ENCODE results near the gene DDX52.
"Not testable (repeated sequence)": the region's sequence is repeated elsewhere in the genome, so short reads cannot be mapped to it uniquely, and the experiment has no call there.

The DDX52 gene, protein sequence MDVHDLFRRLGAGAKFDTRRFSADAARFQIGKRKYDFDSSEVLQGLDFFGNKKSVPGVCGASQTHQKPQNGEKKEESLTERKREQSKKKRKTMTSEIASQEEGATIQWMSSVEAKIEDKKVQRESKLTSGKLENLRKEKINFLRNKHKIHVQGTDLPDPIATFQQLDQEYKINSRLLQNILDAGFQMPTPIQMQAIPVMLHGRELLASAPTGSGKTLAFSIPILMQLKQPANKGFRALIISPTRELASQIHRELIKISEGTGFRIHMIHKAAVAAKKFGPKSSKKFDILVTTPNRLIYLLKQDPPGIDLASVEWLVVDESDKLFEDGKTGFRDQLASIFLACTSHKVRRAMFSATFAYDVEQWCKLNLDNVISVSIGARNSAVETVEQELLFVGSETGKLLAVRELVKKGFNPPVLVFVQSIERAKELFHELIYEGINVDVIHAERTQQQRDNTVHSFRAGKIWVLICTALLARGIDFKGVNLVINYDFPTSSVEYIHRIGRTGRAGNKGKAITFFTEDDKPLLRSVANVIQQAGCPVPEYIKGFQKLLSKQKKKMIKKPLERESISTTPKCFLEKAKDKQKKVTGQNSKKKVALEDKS

DNA sequence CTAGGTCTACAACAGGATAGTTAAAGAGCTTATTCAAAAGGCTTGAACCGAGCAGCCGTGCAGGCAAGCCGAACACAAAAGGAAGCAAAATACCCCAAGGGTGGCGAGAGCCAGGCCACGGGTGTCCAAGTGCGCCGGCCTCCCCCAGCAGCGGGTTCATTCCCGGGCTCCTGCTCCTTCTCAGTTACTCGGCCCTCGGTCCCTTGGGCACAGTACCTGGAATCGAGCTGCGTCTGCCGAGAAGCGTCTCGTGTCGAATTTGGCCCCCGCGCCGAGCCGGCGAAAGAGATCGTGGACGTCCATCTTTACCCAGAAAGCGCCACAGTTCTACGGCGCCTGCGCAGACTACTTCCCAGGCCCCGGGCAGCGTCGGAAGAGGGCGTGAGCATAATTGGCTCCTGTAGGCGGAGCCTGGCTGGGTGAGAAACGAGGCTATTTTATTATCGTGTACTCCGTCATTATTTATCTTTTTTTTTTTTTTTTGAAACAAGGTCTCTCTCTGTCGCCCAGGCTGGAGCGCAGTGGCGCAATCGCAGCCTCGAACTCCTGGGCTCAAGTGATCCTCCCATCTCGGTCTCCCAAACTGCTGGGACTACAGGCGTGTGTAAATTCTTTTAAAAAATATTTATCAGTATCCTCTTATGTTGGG lies at the start of gene DDX52:
TSS of gene DDX52 (minus strand) at position 329 of the 649 bp plus-strand sequence. CDS start at position 303, 26 bp downstream.
- DNase-seq = peak; percentile 49

DNA sequence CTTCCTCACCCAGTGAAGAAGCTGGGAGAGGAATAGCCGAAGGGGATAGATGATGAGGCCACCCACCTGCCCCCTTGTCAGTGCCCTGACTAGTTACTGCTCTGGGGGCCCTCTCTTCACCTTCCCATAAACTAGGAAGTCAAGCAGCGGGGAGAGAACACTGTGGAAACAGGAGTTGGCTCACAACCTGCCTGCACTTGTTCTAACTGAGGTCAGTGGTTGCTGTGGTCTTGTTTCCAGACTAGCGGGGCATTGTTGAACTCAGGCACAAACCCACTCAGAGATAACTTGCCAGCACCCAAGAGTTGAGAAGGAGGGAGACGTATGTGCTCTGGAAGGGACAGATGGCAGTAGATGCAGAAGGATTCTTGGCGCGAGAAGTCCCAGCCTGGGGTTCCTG lies 48.6 kb upstream of the DDX52 start:
- DNase-seq = no peak

DNA sequence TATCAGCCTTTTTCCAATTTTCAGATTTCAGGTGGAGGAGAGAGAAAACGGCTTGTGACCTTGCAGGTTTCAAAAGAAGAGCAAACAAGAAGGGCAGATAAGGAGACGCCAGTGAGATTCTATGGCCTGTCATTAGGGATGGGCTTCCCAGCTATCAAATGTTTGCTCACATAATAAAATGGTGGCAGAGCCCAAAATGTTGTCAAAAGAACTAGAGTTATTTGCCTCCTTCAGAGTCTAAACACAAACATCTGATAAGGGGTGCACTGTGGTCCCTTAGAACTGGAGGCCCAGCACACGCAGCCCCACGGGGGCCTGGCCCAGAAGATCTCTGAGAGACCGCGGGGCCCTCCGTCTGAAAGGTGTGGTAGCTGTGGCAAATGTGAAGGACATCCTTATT lies 46.1 kb upstream of the DDX52 start:
- DNase-seq = no peak

DNA sequence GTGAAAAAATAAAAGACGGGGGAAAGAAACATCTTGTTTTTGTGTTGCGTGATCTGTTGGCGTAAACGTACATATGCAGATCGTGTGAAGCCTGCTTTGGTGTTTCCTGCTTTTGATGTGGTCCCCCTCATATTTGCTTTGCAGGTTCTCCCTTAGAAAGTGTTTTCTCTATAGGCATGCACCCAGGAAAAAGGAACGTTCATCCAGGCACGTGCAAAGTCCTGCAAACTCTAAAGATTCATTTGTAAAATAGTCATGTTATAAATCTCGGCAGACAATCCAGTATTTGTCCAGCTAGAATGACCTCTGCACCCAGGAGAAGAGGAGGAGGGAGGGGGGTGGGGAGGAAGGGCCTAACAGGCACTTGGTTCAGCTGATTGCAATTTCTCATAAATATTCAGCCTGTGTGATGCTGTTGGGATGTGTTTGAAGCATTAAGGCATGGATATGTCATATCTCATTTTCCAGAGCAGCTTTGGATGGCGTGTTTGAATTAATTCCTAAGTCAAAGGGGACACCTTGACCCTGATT lies 40.3 kb upstream of the DDX52 start:
- DNase-seq = no peak

DNA sequence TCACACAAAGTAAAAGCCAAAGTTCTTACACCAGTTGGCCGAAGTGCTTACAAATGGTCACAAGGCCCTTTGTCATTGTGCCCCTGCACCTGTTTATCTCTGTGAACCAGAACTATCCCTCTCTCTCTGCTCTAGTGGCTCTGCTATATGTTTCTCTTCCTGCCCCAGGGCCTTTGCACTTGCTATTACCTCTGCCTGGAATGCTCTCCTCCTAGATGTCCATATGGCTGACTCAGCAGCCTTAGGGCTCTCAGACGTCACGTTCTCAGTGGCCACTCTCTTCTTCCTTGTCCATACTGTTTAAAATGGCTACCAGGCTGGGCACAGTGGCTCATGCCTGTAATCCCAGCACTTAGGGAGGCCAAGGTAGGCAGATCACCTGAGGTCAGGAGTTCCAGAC lies 38.8 kb upstream of the DDX52 start:
- no peak for DNase-seq

DNA sequence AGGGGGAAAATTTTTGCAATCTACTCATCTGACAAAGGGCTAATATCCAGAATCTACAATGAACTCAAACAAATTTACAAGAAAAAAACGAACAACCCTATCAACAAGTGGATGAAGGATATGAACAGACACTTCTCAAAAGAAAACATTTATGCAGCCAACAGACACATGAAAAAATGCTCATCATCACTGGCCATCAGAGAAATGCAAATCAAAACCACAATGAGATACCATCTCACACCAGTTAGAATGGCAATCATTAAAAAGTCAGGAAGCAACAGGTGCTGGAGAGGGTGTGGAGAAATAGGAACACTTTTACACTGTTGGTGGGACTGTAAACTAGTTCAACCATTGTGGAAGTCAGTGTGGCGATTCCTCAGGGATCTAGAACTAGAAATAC lies 36.7 kb upstream of the DDX52 start:
- not testable (repeated sequence) for DNase-seq

DNA sequence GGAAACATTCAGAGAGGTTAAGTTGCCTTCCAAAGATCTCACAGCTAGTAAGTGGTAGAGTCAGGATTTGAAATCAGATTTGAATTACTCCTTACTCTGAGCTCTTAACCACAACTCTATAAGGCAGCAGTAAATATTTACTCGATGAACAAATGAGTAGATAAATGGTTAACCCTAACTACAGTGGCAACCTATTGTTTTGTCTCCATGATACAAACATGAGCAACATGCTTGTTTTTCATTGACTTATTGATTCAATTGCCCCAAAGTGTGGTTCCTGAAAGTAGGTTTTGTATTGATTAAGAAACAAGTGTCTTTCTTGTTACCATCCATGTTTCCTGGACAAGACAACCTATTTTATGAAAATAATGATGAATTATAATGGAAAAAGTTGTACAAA lies 34.8 kb upstream of the DDX52 start:
- DNase-seq = no peak

DNA sequence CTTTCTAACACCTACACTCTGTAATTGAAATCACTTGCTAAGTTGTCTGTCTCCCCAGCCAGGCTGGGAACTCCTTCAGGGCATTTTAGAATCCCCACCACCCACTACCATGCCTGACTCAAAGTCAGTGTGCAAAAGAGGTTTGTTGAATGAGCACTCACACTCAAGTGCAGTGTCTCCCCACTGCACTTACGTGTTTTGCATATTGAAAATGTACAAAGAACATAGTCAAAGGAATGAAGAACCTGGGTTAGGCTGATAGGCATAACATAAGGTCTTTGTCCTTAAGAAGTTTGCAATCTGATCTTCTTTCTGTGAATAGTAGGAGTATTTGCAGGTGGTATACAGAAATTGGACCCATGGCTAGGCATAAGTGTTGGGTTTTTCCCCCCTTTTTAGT lies 33.8 kb upstream of the DDX52 start:
- DNase-seq = no peak

DNA sequence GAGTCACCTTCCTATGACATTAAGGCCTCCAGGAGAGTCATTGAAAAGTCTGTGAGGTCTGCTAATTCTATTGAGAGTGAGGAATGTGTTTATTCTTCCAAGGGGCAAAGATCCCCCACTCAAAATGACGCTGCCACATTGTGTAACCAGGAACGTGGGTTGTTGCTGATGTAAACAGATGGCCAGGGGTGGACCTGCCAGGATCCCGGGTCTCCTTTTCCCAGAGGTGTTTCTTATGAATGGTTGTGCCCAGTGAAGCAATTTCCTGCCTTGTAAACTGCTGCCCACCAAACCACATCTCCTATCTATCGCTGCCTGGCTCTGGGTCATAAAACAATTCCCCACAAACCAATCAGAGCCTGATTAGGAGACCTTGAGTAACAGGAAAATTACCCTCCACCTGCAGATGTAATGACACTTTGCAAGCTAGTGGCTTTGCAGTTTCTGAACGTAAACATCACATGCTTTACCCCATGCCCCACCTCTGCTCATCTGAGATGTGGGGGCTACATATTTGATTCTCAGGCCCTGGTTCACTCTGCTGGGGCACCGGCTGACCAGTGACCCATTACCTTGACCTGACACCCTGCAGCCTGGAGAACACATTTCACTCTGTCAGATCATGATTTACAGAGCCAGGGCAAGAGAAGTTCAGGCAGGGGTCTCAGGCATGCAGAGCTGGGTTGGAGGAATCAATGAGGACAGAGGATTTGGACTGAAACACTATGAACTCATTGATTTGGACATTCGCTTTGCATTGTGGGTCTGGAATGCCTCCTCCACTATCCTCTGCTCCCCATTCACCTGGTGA lies 33.1 kb upstream of the DDX52 start:
- no peak for DNase-seq

DNA sequence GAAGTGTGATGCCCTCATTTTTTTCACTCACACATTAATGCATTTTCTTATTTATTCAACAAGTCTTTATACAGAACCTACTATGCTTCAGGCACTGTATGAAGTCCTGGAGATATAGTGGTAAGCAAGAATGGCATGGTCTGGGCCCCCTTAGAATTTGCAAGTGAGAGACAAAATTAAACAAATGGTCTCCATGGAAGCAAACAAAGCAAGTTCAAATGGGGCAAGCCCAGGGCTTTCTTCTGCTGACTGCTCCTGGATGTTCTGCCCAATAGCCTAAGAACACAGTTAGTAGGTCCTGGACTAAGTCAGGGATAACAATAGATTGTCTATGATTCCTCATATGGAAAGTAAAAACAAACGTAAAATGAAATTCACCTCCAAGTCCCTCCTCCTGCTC lies 31.3 kb upstream of the DDX52 start:
- DNase-seq = no peak

DNA sequence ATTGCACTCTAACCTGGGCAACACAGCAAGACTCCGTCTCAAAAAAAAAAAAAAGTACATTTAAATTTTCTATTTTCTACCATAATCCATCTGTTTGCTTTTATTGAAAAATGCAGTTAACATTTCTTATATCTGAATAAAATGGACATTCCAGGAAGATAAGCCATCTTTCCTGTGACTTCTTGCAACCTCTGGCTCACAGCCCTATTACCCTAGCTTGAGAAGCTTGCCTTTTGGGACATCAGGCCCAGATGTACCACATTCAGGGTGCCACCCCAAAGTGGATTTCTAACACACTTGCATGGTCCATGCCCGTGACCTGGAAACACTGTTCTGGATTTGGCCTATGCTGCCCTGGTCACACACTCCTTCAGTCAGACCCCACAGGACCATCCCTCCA lies 30.1 kb upstream of the DDX52 start:
- no peak for DNase-seq

DNA sequence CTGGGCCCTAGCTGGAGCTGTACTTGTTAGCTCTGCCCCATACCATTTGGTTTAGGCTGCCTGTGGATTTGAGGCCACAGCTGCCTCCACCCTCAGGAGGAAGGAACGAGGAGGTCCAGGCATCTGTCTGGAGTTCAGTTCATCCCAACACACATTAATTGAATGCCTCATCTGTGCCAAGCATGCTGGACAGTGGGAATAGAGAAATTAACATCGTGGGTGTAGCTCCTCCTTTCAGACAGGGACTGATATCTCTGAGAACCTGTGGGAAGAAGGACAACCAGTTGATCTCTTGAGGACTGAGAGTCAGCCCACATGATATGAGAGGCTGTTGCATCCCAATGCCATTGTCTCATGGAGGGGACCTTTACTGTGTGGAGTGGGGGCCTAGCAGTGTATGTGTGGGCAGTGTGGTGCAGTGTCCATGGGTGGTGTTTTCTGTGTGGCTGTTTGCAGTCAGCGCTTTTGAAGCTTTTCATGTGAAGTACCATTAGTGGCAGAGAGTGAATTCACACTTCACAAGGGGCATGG lies 29.4 kb upstream of the DDX52 start:
- DNase-seq = no peak

DNA sequence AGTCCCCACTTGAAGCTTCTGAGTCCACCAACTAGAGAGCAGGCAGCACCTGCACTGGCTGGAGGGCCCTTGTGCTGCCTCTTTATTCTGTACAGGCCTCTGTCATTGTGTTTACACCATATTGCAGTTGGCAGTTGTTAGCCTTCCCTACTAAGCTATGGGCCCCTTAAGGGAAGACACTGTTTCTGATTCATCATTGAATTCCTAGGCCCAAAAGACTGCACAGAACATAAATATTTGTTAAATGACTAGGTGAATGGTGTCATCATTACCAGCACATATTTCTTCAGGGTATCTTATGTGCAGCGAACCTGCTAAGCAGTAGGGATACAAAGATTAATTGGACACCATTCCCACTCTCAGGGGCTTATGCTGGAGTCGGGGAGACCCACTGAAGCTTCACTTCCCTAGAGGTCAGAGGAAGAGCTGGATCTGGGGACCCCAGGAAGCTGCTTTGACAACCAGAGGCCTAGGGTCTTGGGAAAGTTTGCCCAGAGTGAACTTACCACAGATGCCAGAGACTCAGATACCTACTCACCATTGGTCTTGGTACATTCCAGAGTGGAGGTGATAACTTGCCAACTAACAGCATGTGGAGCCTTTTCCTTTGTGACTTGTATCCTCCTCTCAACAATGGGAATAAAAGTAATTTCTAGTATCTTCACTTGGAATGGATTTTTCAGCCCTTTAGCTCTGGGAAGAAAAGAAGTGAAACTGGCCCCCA lies 28.7 kb upstream of the DDX52 start:
- DNase-seq = peak; percentile 34

DNA sequence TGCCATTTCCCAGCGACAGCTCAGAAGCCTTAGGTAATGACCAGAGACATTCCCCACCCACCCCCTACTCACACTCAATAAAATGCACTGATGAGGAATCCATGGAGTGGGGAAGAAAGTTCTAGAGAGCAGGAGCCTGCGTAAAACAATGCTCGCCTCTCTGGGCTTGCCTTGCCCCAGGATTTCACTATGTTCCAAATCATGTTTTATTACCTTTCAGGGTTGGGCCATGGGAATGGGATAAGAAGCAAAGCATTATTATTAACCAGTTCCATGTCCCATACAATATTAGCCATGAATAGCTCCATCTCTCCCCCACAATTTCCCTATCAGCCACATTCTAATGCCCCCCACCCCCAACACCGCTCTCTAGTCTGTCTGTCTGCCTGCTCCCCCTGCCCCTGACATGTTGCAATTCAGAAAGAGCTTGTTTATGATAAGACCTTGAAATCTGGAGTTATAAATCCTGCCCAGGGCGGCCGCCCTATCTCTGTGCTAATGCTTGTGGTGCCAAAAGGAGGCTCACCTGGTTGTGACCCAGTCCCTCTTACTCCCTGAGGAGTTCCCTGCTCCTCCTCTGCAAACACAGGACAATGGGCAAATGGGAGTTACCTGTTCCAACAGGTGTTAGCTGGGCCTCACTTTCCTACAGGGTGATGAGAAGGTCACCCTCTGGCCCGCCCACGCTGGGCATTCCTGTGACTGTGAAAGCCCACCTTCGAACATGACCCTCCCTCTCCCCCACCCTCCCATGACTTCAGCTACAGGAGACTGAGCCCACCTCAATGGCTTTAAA lies 28.0 kb upstream of the DDX52 start:
- DNase-seq = no peak

DNA sequence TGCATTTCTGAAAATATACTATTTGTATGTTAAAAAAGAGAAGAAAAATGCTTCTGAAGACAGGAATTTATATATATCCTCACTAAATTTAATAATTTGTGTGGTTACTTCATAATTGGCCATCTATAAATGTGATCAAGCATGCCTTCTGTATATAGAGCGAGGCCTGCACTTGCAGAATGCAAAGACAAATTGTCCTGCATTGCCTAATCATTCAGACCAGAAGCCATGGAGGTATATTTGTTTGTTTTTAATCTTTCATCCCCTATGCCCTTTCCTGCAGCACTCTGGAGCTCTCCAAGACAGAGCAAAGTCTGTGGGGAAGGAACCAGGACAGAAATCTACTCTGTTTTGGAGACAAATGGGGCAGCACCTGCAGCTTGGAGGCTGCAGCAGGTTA lies 23.8 kb upstream of the DDX52 start:
- DNase-seq = no peak

DNA sequence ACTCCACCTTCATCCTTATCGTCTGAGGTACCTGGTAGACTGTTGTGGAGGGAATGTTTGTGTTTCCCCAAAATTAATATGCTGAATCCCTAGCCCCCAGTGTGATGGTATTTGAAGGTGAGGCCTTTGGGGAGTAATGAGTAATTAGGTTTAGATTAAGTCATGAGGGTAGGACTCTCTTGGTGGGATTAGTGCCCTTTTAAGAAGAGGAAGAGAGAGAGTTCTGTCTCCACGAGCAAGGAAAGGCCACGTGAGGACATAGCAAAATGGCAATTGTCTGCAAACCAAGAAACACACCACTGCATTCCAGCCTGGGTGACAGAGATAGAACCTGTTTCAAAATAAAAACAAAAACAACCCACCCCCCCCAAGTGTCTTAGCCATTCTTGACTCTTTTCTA lies 21.0 kb upstream of the DDX52 start:
- DNase-seq = no peak

DNA sequence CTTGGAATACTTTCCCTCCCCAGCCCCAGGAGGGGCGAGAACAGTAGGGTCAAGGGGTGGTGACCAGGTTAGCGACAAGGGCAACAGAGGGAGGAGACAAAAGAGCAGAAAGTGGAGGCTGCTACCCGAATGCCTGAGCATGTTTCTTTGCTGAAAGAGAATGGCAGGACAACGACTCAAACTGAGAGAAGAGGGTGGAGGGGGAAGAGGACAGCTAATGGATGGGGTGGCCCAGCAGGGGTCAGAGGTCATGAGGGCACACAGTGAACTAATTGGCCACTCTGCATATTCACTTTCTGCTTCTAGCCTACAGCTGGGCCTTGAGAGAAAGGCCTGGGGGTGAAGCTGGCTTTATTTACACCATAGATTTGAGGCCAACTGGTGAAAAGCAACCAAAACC lies 19.1 kb upstream of the DDX52 start:
- no peak for DNase-seq

DNA sequence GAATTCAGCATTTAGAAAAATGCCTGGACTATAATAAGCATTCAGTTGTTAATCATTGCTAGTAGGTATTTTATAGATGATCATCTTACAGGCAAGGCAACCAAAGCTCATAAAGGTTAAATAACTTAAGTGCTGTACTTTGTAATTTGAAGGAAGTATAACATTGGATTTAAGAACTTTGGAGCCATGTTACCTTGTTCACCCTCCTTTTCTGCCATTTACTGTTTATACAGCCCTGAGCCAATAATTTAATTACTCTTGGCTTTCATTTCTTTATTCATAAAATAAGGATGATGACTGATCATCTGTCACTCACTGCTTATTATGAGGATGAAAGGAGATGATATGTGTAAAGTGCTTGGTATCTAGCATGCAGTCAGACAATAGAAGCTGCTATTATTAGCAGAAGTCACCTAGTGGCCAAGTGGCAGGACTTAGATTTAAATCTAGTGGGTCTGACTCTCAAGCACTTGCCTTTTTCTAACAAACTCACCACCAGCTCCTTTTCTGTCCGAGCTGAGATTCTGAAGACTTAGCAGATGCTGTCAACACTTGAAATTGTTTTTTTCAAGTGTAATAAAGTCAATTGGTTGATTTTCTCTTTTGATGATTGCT lies 18.3 kb upstream of the DDX52 start:
- no peak for DNase-seq

DNA sequence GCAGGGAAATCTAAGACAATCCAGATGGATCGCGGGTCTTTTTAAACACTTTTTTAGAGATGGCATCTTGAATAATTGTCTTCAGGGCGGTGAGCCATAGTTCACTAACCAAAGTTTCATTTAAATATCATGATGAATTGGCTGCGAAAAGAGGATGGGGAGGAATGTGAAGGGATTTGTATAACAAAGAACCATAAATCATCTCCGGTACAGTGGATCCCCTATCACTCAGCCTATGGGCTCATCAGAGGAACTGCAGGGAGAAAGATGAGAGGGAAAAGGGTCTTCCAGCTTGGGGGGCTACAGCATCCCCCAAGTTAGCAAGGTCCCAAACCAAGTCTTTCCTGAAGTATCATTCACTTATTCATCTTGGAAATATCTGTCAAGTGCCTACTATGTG lies 16.7 kb upstream of the DDX52 start:
- DNase-seq = no peak

DNA sequence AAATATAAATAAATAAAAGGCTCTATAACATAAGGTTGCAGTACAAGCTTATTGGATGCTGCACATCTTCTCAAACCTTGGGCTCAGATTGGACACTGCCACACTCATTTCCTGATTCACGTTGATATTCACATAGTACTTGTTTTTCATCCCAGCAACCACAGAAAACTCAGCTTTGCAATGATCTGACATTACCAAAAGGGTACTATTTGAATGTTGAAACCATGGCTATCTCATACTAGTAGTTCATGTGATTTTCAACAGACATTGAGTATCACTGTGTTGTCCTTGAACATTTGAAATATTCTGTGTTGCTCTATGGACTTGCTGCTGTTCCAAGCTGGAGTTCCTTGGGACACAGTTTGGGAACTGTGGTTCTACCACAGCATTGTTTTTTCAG lies 14.0 kb upstream of the DDX52 start:
- DNase-seq = no peak

DNA sequence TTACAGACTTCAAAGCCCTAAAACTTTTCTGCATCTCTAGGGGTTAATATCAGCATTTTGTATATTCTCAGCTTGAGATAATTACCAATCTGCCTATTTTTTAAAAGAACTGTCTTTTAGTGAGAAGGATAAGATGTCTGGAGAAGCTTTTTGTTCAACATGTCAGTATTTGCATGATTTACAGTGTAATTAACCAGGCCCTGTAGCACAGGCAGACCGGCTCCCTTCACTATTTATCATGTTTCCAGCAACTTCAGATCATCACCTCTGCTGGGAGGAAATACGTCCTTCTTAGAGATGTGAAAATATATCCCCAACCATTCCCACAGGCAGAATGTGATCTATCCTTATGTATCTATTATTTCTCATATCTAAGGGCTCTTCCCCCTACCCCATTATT lies 8.6 kb upstream of the DDX52 start:
- DNase-seq = no peak

Data from 8988T (cell line).